Activated T-helper 9 cell treated with anti-CD3 and anti-CD28 coated beads, Interleukin-2, amount 50 U/mL, for 16 hours (primary cell): ENCODE measurements around the gene HSD17B8.

Experiments
- DNase-seq: peaks from one replicate; pipeline ENCODE4 v3.0.0-alpha.2; 2020; ENCODE audit warnings: low read depth

The HSD17B8 gene

DNA sequence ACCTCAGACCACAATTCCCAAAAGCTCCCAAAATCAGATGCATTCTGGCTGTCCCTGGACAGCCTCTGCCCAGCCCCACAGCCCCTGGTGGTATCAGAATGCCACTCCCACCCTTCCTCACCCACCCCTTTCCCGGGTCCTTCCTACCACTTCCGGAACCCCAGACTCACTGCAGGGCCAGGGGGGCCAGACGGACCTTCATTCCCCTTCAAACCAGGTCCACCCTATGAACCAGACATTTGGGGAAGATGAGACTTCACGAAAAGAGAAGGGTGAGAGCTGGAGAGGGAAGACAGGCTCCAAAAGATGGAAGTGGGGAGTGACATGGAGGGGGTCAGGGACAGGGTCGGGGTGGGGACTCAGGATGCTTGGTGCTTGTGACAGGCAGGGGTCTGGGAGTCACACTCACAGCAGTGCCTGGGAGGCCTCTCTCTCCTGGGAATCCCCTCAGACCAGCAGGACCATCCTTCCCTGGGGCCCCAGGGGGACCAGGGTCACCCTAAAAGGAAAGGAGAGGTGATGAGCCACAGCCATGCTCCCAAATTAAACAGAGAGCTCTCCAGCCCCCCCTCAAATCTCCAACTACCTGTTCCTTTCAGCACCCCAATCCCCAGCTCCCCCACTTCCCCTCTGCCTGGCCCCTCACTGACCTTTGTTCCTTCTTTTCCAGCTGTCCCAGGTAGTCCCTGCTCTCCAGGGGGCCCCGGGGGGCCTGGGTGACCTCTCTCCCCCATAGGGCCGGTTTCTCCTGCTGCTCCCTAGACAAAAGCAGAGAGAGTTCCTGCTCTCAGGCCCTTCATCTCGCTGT lies 32.4 kb upstream of the HSD17B8 start:
- DNase-seq = no peak

DNA sequence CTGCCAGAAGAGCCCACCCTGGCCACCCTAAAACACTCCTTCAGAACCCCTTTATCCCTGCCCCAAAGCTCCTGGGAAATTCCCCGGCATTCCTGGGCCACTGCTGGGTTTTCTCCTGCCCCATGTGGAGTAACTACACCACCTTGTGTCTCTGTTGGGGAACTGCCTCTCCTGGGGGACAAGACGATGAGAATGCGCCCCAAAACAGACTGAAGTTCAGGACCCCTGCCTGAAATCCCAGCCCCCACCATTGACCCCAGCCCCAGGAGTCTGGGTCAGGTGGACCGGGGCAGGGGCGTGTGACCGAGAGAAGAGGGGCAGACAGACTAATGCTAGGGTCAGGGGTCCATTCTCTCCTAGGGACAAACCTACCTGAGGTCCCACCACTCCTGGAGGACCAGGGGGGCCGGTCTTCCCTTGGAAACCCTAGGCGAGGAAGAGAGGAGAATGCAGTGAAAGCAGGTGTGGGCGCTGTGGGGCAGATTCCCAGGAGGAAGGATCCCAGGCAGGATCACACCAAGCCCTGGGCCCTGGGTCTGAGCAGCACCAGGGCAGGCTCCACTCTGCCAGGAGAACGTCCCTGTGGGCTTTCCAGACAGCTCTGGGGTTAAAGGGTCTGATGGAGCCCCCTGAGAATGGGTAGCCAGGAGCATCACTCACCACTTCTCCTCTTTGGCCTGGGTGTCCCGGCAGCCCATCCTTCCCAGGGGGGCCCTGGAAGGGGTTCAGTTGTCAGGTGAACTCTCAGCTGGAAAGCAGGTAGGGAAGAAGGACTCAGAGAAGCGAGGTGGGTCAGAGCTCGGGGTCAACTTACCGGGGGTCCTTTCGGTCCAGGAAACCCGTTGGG lies 31.5 kb upstream of the HSD17B8 start:
- no peak for DNase-seq

DNA sequence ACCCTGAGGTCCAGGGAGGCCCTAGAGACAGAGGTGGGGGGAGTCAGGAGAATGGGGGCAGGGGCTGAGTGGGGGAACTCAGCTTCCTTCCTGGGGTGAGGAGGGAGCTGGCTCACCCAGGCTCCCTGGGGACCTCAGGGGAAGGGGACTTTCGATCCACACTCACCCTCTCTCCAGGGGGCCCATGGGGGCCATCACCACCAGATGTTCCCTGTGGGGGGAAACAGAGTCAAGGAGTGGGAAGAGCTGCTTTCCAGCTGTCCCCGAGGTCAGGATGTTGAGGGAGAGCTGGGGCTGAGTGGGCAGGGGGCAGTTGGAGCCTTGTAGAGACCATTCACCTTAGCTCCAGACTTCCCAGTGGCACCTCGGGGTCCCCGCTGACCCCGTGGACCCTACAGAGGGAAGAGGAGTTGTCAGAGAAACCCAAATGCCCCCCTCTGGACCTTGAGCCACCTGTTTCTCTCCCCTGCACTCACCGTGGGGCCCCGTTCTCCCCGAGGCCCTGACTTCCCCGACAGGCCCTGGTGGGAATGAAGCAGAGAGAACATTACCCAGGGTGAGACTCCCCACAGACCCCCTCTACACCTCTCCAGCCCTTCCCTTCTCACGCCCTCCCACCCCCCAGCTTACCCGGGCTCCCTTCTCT lies 30.8 kb upstream of the HSD17B8 start:
- no peak for DNase-seq

DNA sequence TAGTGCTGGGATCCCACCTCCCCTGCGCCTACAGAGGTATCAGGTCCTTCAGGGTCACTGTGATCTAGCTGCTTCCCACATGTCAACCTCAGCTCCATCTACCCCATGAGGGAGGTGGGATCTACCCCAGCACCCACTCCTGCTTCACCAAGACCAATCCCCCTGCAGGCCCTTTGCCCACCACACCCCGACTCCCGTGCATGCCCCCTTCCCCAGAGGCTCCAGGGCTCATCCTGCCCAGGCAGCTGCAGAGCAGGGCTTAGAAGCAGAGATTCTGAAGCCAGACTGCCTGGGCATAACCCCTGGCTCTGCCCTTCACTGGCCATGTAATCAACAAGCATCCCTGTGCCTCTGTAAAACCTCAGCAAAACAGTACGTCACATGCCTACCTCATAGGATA lies 29.7 kb upstream of the HSD17B8 start:
- no peak for DNase-seq

DNA sequence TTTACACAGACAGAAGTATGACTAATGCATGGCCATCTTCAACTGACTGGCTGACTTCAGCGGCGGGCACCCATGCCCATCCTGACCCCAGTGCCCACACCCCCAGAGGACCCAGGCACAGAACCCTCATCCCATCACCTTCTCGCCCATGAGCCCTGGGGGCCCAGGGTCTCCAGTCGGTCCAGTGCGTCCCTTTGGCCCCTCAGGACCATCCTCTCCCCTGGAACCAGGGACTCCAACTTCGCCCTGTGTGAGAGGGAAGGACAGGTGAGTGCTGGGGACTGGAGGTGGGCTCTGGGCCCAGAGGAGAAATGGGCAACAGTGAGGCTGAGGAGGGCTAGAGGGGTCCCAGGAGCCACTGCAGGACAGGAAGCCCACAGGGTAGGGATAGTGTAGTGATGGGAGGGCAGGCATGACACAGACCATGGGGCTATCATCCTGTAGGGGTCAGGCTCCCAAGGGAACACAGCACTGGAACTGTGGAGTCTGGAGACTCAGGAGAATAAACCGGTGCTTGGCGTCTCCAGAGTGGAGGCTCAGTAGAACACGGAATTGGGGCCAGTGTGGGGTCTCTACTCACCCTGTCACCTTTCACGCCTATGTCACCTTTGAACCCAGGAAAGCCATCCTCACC lies 28.9 kb upstream of the HSD17B8 start:
- DNase-seq = no peak

DNA sequence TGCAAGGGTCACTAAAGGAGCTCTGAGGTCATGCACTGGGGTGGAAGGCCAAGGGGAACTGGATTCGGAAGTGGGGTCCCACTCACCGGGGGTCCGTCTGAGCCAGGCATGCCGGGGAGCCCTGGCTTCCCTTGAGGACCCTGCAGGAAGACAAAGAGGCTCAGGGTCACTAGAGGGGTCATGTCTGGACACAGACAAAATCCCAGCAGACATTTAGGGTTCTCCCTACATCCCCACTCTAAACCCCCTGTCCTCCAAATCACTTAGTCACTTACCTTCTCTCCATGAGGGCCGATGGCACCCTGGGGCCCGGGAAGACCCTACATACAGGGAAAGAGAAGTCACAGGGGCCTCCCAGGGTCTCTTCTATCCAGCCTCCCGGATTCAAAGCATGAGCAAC lies 27.5 kb upstream of the HSD17B8 start:
- no peak for DNase-seq

DNA sequence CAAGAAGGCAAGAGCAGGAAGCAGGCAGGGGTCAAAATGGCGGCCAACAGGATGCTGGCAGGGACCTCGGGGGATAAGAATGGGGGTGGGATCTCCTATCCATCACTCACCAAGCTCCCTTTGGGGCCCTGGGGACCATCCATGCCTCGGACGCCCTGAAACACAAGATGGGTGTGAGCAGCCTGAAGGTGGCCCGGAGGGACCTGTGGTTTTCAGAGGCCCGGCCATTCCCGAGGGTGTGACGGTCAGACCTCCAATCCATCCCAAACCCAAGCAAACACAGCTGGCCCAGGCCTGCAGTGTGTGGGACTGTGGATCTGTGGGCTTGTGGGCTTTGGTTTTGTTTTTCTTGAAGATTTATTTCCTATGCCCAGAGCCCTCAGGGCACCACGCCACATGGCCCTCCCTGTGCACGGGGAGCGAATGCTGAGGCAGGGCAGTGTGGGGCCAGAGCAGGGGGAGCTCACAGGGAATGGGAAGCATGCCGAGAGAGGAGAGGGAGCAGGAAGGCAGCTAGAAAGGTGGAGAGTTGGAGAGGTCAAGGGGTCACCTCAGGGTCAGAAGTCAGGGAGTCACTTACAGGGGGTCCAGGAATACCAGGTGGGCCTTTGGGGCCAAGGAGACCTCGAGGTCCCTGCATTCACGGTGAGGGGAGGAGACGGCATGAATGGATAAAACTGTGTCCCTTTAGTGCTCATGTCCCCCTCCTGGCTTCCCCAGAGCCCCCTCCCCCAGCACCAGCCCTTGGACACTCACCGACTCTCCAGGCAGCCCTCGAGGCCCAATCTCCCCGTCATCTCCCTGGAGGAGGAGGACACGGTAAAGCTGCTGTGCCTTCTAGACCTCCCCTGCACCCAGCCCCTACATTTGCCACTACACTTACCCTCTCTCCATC lies 26.7 kb upstream of the HSD17B8 start:
- no peak for DNase-seq

DNA sequence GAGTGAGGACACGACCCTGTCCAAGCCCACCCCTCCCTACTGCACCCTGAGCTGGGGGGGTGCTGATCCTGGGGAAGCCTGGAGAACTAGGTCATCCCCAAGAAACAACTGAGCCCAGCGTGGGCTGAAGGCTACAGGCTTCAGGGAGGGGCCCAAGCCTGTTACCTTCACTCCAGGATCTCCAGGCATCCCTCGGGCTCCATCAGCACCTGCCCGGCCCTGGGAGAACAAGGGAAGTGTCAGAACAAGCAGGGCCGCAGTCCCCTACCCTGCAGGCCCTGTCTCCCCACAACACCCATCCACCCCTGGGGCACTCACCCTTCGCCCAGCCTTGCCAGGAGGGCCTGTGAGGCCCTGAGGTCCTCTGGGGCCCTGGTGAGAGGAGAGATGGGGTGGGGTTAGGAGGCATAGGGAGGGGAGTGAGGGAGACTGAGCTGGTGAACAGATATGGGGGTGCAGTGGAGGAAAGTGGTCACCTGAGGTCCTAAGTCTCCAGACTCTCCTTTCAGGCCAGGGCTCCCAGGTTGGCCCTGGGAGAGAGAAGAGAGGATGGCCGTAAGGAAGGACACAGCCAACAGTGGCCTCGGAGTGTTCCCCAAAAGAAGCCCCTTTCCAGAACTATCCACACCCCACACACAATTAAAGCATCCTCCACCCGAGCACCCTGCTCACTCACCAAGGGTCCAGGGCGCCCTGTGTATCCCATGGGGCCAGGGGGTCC lies 25.5 kb upstream of the HSD17B8 start:
- no peak for DNase-seq

DNA sequence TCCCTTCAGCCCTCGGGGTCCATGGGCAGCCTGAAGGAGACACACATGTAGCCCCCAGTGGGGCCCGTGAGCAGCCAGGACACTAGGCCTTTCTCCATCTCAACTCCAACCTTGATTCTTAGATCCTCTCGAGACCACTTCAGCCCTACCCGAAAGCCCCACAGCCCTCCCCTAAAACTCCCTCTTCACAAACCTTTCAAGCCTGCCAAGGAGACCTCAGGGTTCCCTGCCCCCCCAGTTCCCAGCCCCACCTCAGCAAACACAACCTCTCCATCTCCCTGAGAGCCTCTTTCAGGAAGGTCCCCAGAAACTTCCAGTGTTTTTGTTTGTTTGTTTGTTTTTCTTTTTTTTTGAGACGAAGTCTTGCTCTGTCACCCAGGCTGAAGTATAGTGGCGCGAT lies 23.3 kb upstream of the HSD17B8 start:
- no peak for DNase-seq

DNA sequence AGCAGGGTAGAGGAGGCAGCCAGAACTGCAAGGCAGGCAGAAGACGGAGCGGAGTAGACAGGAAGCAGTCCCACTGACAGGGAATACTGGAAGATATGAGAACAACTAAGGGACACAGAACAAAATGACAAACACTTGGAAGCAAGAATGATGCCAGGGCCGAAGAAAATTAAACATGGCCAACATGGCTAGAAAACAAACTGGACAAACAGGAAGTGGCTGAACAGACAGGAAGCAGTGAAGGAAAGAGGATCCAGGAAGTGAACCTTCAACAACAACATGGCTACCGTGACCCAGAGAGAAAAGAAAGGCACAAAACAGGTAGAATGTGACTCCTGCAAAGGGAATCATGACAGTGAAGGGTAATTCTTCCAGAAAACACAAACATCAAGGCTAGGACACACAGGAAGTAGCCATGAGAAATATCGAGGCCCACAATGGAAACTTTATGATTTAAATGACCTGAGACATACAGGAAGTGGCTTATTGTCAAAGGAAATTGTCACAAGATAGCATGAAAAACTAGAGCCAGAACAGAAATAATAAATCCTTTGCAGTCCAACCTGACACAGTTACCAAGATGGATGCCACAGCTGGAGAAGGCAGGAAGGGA lies 21.3 kb upstream of the HSD17B8 start:
- DNase-seq = no peak

DNA sequence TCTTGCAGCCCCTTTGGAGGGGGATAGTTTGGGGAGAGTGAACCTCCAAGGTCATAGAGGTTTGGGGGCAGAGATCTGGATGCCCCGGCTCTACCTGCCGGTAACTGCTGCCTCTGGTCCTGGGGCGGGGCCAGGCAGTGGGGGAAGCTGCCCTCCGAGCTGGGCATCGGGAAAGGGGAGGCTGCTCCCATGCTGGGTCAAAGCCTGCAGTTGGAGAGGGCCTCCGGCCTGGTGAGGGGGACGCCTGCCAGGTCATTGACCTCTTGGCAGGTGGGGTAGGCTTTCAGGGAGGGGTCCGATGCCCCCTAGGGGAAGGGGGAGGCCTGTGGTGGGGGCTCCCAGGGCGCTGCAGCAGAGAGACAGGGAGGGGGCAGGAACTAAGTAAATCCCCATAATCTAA lies 19.3 kb upstream of the HSD17B8 start:
- no peak for DNase-seq

DNA sequence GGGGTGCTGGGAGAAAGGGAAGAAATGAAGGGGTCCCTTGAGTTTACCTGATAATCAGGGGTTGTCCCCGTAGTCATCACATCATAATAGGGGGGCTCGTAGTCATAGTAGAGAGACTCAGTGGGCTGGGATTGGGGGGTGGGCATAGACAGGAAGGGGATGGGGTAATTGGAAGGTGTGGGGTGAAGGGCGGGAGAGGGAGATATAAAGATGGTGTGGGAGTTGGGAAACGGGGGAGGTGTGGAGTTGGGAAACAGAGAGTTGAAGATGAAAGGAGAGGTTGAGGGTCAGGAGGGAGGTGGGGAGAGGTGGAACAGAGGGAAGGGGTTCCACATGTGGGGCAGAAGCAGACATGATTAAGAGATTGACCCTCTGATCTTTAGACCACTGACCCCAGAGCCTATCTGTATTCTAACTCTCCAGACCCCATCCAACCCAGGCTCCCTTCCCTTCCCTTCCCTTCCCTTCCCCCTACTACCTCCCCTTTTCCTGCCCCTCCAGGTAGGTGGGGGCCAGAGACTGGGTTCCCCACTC lies 18.7 kb upstream of the HSD17B8 start:
- DNase-seq = no peak

DNA sequence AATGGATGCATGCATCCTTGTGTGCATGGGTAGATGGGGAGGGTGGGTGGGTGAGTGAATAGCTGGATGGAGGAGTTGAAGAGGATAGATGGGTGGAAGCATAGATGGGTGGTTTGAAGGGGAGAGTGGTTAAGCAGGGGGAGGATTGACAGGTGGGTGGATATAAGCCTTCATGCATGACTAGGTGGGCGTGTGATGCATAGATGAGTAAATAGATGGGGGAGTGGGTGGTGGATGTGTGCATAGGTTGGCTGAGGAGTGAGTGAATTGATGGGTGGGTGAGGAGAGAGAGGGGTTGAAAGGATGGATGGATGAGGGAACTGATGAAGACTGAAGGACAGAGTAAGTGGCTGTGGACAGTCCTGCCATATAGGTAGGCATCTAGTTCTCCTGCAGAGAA lies 16.6 kb upstream of the HSD17B8 start:
- DNase-seq = no peak

DNA sequence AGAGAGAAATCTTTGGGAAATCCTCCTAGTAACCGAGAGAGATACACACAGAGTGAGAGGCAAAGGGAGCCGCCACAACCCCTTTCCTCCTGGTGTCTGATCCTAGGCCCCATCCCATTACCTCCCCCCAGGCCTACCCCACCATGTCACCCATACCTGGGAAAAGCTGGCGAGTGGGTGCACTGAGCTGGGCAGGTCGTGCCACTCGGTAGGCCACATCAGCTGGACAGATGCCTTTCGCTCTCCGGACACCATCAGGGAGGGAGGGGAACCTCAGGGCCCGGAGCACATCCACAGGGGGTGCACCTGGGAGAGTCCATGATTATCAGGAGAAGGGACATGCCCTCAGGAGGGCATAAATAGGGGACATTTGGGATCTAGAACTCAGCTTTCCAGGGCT lies 15.3 kb upstream of the HSD17B8 start:
- DNase-seq = no peak

DNA sequence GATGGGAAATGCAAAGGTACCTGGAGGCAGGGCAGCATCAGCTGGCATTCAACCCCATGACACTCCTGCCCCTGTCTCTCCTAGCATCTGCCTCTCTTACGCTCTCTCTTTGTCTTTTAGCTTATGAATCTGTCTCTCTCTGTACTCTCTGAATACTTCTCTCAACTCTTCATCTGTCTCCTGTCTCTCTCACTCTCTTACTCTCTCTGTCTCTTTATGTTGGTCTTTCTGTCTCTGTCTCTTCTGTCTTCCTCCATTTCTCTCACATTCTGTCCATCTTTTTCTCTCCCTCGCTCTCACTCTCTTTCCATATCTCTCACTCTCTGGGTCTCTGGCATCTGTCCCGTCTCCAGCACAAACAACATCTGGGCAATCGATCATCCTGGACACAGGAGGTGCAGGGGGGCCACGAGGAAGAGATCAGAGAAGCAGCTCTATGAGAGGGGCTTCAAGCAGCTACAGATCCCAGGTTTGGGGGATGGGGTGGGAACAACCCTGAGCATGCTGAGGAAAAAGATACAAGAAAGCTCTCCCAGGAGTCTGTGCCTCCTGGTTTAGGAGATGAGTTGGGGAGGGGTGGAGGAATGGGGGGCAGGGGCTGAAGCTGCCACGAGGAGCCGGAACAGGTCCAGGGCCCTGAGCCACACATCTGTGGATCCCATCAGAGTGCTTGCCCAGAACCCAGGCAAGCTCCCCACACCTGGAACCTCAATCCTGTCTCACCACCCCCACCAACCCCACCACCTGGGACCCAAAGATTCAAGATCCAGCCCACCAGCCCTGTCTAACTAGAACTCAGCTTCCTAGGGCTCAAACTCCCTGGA lies 14.6 kb upstream of the HSD17B8 start:
- DNase-seq = no peak

DNA sequence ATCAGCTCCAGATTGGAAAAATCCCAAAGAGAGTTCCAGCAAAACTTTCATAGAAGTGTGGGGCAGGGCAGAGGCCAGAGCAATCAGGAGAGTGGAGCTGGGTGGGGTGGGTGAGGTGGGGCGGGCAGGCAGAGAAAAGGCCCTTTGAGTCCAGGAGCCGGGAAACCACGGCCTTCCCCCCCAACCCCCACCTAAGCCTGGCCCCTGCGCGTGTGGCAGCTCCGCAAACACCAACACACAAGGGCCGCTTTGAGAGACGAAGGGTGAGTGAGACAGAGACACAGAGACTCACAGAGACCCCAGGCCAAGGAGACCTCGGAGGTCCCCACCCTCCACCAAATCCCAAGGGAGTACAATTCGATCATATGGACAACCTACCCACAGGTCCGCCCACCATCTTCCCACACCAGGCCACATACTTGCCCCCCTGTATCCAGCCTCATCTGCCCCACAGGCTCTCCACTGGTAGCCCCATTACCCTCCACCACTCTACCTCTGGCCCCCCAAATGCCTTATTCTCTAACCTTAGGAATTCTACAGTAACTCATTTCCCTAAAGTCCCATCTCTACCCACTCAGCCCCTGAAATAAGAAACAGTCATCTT lies 13.8 kb upstream of the HSD17B8 start:
- DNase-seq = no peak

DNA sequence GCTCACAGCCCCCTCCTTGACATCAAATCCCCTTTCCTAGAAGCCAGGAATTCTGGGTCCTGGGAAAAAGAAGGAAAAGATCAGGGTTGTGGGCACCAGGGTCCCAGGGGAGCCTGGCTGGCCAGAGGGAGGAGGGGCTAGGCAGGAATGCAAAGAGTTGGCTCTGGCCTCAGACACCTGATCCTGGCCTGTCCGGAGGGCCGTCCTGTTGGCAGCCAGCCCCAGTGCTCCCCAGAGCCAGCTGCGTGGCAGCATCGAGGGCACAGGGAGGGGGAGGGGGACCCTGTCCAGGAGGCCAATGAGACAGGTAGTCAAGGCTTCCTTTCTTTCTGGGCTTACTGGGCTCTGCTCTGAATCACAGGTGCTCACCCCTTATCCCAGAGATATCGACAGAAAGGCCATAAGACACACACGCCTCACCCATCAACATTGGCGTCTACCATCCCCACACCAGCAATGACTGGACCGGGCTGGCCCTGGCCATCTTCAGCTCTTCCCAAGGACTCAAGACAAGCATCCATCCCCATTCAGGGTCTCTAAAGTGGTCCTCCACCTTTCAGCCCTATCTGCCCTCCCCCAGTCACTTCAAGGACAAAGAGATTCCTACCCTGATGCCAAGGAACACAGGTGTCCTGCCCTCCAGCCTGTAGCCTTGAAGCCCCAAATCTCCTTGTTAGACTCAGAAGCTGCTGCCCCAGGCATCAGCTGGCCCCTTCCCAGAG lies 12.9 kb upstream of the HSD17B8 start:
- DNase-seq = no peak

DNA sequence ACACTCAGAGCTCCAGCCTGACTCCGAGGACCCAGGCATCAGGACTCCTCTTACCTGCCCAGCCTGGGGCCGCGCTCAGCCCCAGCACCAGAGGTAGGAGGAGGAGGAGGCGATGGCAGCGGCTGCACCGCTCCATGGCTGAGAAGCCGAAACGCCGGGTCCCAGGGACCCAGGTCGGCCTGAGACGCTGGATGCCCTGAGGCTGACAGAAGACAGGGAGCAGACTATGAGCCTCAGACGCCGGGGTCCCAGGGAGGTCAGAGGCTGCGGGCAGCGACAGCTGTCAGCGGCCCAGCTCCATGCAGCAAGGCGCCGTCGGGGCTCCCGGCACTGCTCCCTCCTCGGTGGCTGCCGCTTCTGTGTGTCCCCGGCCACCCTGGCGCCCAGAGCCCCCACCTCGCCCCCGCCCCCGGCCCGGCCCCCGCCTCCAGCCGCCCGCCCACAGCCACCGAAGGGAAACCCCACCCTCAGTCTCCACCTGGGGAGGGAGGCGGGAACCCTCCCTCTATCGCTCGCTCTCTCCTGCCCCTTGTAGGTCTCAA lies 12.3 kb upstream of the HSD17B8 start, which contains the start of gene COL11A2:
COL11A2 (minus strand) TSS at position 363 of the 542 bp plus-strand sequence; CDS start at position 136, 227 bp downstream.
- DNase-seq = no peak
